GM21381 (cell line): ENCODE data around the gene UACA.
"Not testable (repeated sequence)": the region's sequence is repeated elsewhere in the genome, so short reads cannot be mapped to it uniquely, and the experiment has no call there.

Experiments used
- ATAC-seq: cut with Tn5 transposase; IDR thresholded peaks from one replicate; pipeline ENCODE4 v1.9.1; 2021; ENCODE audit warnings: mild to moderate bottlenecking, moderate library complexity; ENCODE audit not compliant: unreplicated experiment

Gene UACA

GRCh38 chr15:70672081-70672480 is 91.3 kb downstream of the UACA start:
- ATAC-seq: no peak

- ATAC-seq: no peak
Observed at GRCh38 chr15:70670680-70671079, 92.7 kb downstream of the UACA start.

- ATAC-seq: no peak
Observed at GRCh38 chr15:70669966-70670658, 93.2 kb downstream of the UACA start.

- ATAC-seq: peak; percentile 75
Observed at GRCh38 chr15:70669006-70669602, 94.3 kb downstream of the UACA start.

- no peak for ATAC-seq
Observed at GRCh38 chr15:70665599-70665998, 97.8 kb downstream of the UACA start.

GRCh38 chr15:70664494-70664893 is 98.9 kb downstream of the UACA start:
- no peak for ATAC-seq

- ATAC-seq: not testable (repeated sequence)
Observed at GRCh38 chr15:70663069-70663468, 100.3 kb downstream of the UACA start.

GRCh38 chr15:70659662-70660061 is 103.7 kb downstream of the UACA start:
- no peak for ATAC-seq

- no peak for ATAC-seq
Observed at GRCh38 chr15:70658641-70659040, 104.7 kb downstream of the UACA start.

- ATAC-seq: no peak
Observed at GRCh38 chr15:70653426-70653825, 109.9 kb downstream of the UACA start.

- ATAC-seq: no peak
Observed at GRCh38 chr15:70652341-70652740, 111.0 kb downstream of the UACA start.

- ATAC-seq: no peak
Observed at GRCh38 chr15:70651303-70651845, 112.0 kb downstream of the UACA start.

- no peak for ATAC-seq
Observed at GRCh38 chr15:70650567-70651302, 112.6 kb downstream of the UACA start.

- no peak for ATAC-seq
Observed at GRCh38 chr15:70647396-70647795, 116.0 kb downstream of the UACA start.

GRCh38 chr15:70646169-70646568 is 117.2 kb downstream of the UACA start:
- ATAC-seq: no peak

GRCh38 chr15:70643783-70644125 is 119.6 kb downstream of the UACA start:
- no peak for ATAC-seq

GRCh38 chr15:70643106-70643782 is 120.1 kb downstream of the UACA start:
- ATAC-seq: no peak

GRCh38 chr15:70636540-70637165 is 126.7 kb downstream of the UACA start:
- ATAC-seq: no peak

- no peak for ATAC-seq
Observed at GRCh38 chr15:70635895-70636294, 127.5 kb downstream of the UACA start.

GRCh38 chr15:70633991-70634390 is 129.4 kb downstream of the UACA start:
- no peak for ATAC-seq
